Brain microvascular endothelial cell (primary cell): Measurements from ENCODE around the gene ANKS6.

Experiments
- DNase-seq: peaks from one replicate; pipeline ENCODE4 v3.0.0-alpha.2; 2020
- H3K27ac ChIP-seq: fragments of 250-450 bp; sonication (Bioruptor Pico); 2 replicates; pipeline ENCODE4 v1.5.1; 2020; ENCODE audit warnings: mild to moderate bottlenecking, moderate library complexity
- H3K27me3 ChIP-seq: fragments of 250-450 bp; sonication (Bioruptor Pico); replicated peaks from 2 replicates; pipeline ENCODE4 v1.5.1; 2020; ENCODE audit warnings: mild to moderate bottlenecking
- H3K36me3 ChIP-seq: fragments of 250-450 bp; sonication (Bioruptor Pico); replicated peaks from 2 replicates; pipeline ENCODE4 v1.5.1; 2020; ENCODE audit warnings: mild to moderate bottlenecking
- H3K4me3 ChIP-seq: 2 replicates; pipeline ENCODE4 v1.5.1; 2011; ENCODE audit warnings: low read depth, mild to moderate bottlenecking, control low read depth, low read length, moderate library complexity
- CTCF ChIP-seq: IDR thresholded peaks from 2 replicates; pipeline ENCODE4 v1.5.1; 2011; ENCODE audit warnings: low read depth, mild to moderate bottlenecking, moderate library complexity, low read length, control low read depth, inconsistent platforms; ENCODE audit errors: missing control alignments
- in situ Hi-C: cut with HindIII; loops from 2 replicates; pipeline ENCODE4 v1.10.0; 2017; ENCODE audit warnings: low sequenced_read_pairs, low pct_ligation_motif_present

The ANKS6 gene

GRCh38 chr9:98838155-98838867, 42.0 kb upstream of the ANKS6 start:
- H3K36me3 ChIP-seq, result no peaks in the 10 kb centered on the region
- H3K27ac ChIP-seq, result no peak overlapping the region
- TF ChIP-seq CTCF, result no peak
- no peaks in the 10 kb centered on the region for H3K27me3 ChIP-seq
- in situ Hi-C loops, result loop anchor here (25.0 kb wide), 1 partner anchor 299 kb away; no protein-coding TSS in a partner anchor
- DNase-seq, result no peak
- H3K4me3 ChIP-seq, result no peak overlapping the region

- Histone ChIP-seq H3K4me3 (no peak overlapping the region), H3K27me3 (no peaks in the 10 kb centered on the region), H3K27ac (no peak overlapping the region), H3K36me3 (no peaks in the 10 kb centered on the region)
- no peak for DNase-seq
- no peak for TF ChIP-seq CTCF
- in situ Hi-C loops, result loop anchor here (25.0 kb wide), 1 partner anchor 300 kb away; no protein-coding TSS in a partner anchor
Measured at GRCh38 chr9:98837516-98837915, 41.2 kb upstream of the ANKS6 start.

- H3K27ac ChIP-seq, result no peak overlapping the region
- H3K36me3 ChIP-seq, result no peaks in the 10 kb centered on the region
- in situ Hi-C loops, result loop anchor here (25.0 kb wide), 1 partner anchor 301 kb away; no protein-coding TSS in a partner anchor
- H3K4me3 ChIP-seq, result no peak overlapping the region
- no peak for TF ChIP-seq CTCF
- no peaks in the 10 kb centered on the region for H3K27me3 ChIP-seq
- no peak for DNase-seq
Measured at GRCh38 chr9:98836206-98836605, 39.9 kb upstream of the ANKS6 start.

GRCh38 chr9:98834386-98834785, 38.0 kb upstream of the ANKS6 start:
- TF ChIP-seq CTCF, result no peak
- Histone ChIP-seq H3K36me3 (no peaks in the 10 kb centered on the region), H3K27ac (no peak overlapping the region), H3K27me3 (no peaks in the 10 kb centered on the region), H3K4me3 (no peak overlapping the region)
- in situ Hi-C loops, result loop anchor here (25.0 kb wide), 1 partner anchor 303 kb away; no protein-coding TSS in a partner anchor
- DNase-seq, result no peak

- in situ Hi-C loops, result loop anchor here (25.0 kb wide), 1 partner anchor 304 kb away; no protein-coding TSS in a partner anchor
- no peaks in the 10 kb centered on the region for H3K27me3 ChIP-seq
- H3K36me3 ChIP-seq, result no peaks in the 10 kb centered on the region
- TF ChIP-seq CTCF, result no peak
- no peak for DNase-seq
- no peak overlapping the region for H3K27ac ChIP-seq
- no peak overlapping the region for H3K4me3 ChIP-seq
Measured at GRCh38 chr9:98833090-98833956, 37.0 kb upstream of the ANKS6 start.
